Psoas muscle (tissue), 8 donors: ENCODE results near the gene NR2E1. TPM values are rescaled to one million over a fixed set of nuclear protein-coding genes. Genes with fewer than 3 reads are reported as not detected.

Source experiments
- ATAC-seq, 4 donors: fragments of 200-7000 bp; cut with Tn5 transposase; one replicate each; pipeline ENCODE4 v1.9.1; 2020; ENCODE audit warnings: moderate library complexity in 3 of 4, mild to moderate bottlenecking in 2 of 4
- DNase-seq, 2 donors: peaks; one replicate each; pipeline ENCODE4 v3.0.0-alpha.2; 2020
- H3K27ac ChIP-seq: fragments of 200-600 bp; one replicate; pipeline ENCODE4 v1.8.0; 2022
- H3K27me3 ChIP-seq, 3 donors: fragments of 200-600 bp in 1 of 3; one replicate each; pipeline versions ENCODE4 v1.6.1 to v1.8.0; 2013 to 2022; ENCODE audit warnings: low read length in 2 of 3, mild to moderate bottlenecking in 2 of 3, moderate library complexity in 1 of 3; ENCODE audit not compliant: insufficient read depth in 3 of 3
- H3K36me3 ChIP-seq, 2 donors: fragments of 200-600 bp in 1 of 2; one replicate each; pipeline versions ENCODE4 v1.6.1 to v1.8.0; 2013 to 2022; ENCODE audit warnings: low read depth in 1 of 2, mild to moderate bottlenecking in 1 of 2, moderate library complexity in 1 of 2; ENCODE audit not compliant: insufficient read depth in 1 of 2
- H3K4me1 ChIP-seq: fragments of 200-600 bp; one replicate; pipeline ENCODE4 v1.8.0; 2022
- H3K4me3 ChIP-seq: fragments of 200-600 bp; one replicate; pipeline ENCODE4 v1.8.0; 2022; ENCODE audit warnings: mild to moderate bottlenecking
- H3K9me3 ChIP-seq: fragments of 200-600 bp; one replicate; pipeline ENCODE4 v1.8.0; 2022
- CTCF ChIP-seq: fragments of 200-600 bp; IDR thresholded peaks from one replicate; pipeline ENCODE4 v1.8.0; 2022; ENCODE audit warnings: antibody characterized with exemption
- WGBS, 3 donors: extraction: QIAGEN DNeasy Blood & Tissue Kit; methylation state at CpG; one replicate each; pipeline versions ENCODE4 v1.1.6 to v1.1.7; 2013; 5-methylcytosine and 5-hydroxymethylcytosine counted together
- intact Hi-C, 2 donors: fragments of 100-400 bp; cut with DNase I; formaldehyde crosslinking; loops; one replicate each; pipeline versions ENCODE4 v1.11.0 to v1.14.2; 2022
- long read RNA-seq, 2 donors: library from polyadenylated mRNA; unstranded; transcript quantifications; one replicate each; pipeline ENCODE4 v2.0.0, GENCODE V29; 2021
- polyA plus RNA-seq, 3 donors: library from polyadenylated mRNA; stranded (reverse); fragments of 200-250 nt; gene quantifications; one replicate each; pipeline ENCODE4 v1.2.3, GENCODE V29; 2013
- total RNA-seq, 4 donors: library from RNA; stranded (reverse); fragmentation: NEBNext Ultra II Directional in 2 of 4; extraction: Animal tissue kit (Norgen Biotek cat#: 25700) in 2 of 4; gene quantifications; one replicate each; pipeline versions ENCODE4 v1.2.1 to v1.2.4, GENCODE V29; 2021 to 2023
- donor health status: healthy with polysubstance abuse.
- donor health status: DM: no; HTN: no; CAD: no; lungs with moderate emphysema.
- donor health status: Bipolar disorder and iron deficiency.
- donor health status: healthy.
- donor health status: DM: yes; HTN: yes; CAD: no.
- donor health status: DM: no; HTN: no; CAD: no.
- donor health status: DM: no; HTN: no; CAD: no.
- donor health status: DM: yes; HTN: yes; CAD: no.

The NR2E1 gene
- total RNA-seq (not detected), polyA plus RNA-seq (under 1 TPM in 1 of 3 donors, not detected in 2; 0.01 TPM)
- long read RNA-seq, donor 1, result 0 reads
- long read RNA-seq, donor 2, result 0 reads

- H3K4me3 ChIP-seq, result peak within 1 kb of the TSS; percentile 50
- no peak for DNase-seq
- intact Hi-C loops, result loop anchor here (5.0 kb wide), 1 partner anchor 49 kb away; no protein-coding TSS in a partner anchor
- no peak for ATAC-seq
- no peak for TF ChIP-seq CTCF
- peaks cover 41% of the 10 kb centered on the region for H3K4me1 ChIP-seq
- no peak within 1 kb of the TSS for H3K27ac ChIP-seq
- 1 to 2% (median 2%) methylated on average over 51 to 54 of the region's 54 CpGs for WGBS, 3 donors
- H3K27me3 ChIP-seq, result peaks cover under 1 to 100% (median 73%) of the 10 kb centered on the region in 3 donors
- no peaks in the 10 kb centered on the region for H3K36me3 ChIP-seq
- H3K9me3 ChIP-seq, result no peaks in the 10 kb centered on the region
These were observed at the start of gene NR2E1 for GRCh38 chr6:108165714-108166663. NR2E1 (plus strand) TSS chr6:108166022; CDS start chr6:108166766, 744 bp downstream.

GRCh38 chr6:108116546-108117426 lies 49.0 kb upstream of the NR2E1 start:
- H3K9me3 ChIP-seq, result no peaks in the 10 kb centered on the region
- peak overlapping the region; percentile 82 for H3K4me3 ChIP-seq
- no peak overlapping the region for H3K27ac ChIP-seq
- intact Hi-C loops, result loop anchor here (5.0 to 10.0 kb wide), 3 partner anchors 51 to 408 kb away; partner anchors contain the start of gene NR2E1 (in 2 of the 2)
- ATAC-seq (peak in 2 of 4 donors; percentile 4 to 5), DNase-seq (no peak)
- WGBS, 3 donors, result 12 to 25% (median 17%) methylated on average over 43 to 46 of the region's 46 CpGs
- H3K36me3 ChIP-seq, result no peaks in the 10 kb centered on the region
- H3K27me3 ChIP-seq, result peaks cover 0 to 93% (median 56%) of the 10 kb centered on the region in 3 donors
- peaks cover 22% of the 10 kb centered on the region for H3K4me1 ChIP-seq
- TF ChIP-seq CTCF, result no peak

- Histone ChIP-seq H3K4me1 (peaks cover 22% of the 10 kb centered on the region), H3K27me3 (peaks cover 0 to 94% (median 60%) of the 10 kb centered on the region in 3 donors), H3K36me3 (no peaks in the 10 kb centered on the region), H3K4me3 (peak overlapping the region; percentile 82), H3K27ac (no peak overlapping the region), H3K9me3 (no peaks in the 10 kb centered on the region)
- ATAC-seq (peak; percentile 46 to 67 (median 56)), DNase-seq (peak; percentile 31 to 57)
- intact Hi-C loops, result loop anchor here (5.0 to 10.0 kb wide), 3 partner anchors 50 to 407 kb away; partner anchors contain the start of gene NR2E1 (in 2 of the 2)
- WGBS, 3 donors, result 2% methylated on average over 51 to 72 of the region's 72 CpGs
- no peak for TF ChIP-seq CTCF
These were observed 48.1 kb upstream of the NR2E1 start for GRCh38 chr6:108117427-108118358.
